HuH-7 (cell line): Measurements from ENCODE around the gene MCAM.
A peak's percentile ranks its signal among the peaks of the same experiment; 100 is the strongest.

ENCODE experiments used
- DNase-seq: peaks from one replicate; pipeline ENCODE4 v3.0.0; 2011; ENCODE audit warnings: low spot score

Gene MCAM

DNA sequence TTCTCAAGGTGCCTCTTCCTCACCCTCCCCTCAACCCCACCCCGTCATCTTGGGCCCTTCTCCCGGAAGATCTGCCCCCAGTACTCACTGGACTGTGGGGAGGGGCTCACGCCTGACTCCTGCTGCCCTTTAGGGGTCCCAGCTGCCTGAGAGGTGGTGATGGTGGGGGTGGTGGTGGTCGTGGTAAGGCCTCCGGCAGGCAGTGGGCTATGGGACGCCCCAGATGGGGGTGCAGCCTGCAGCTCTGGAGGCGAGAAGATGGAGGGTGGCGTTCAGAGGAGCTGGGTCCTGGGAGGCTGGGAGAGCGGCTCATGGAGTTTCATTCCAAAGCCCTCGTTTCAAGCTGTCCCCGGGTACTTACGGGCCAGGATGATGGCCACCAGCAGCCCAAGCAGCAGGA, 28.8 kb upstream of the MCAM start:
- no peak for DNase-seq

DNA sequence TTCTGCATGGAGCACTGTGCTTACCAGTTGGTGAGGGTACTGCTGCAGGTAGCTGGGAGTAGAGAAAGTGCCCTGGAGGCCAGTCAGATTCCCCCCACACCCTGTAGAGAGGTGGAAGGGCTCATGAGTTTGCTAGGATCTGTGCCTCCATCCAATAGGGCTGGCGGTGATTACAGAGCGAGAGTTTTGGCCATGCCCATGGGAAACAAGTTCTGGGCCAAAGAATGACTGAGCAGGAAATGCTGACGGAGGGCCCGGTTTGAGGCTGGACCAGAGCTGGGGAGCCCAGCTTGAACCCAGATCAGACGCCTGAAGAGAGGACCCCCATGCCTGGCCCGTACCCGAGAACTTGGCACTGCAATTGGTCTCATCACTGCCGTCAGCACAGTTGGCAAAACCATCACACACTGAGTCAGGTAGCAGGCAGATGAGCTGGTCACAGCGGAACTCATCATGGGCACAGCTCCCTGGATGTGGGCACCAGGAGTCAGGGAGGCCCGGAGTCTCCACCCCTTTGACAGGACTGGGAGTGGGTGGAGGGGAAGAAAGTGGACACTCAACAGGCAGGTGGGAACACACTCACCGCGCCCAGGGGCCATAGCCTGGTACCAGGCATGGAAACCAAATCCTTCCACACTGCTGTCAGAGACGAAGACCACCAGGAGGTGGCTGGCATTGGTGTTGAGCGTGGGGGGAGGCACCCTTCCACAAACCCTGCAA, 27.5 kb upstream of the MCAM start:
- no peak for DNase-seq

DNA sequence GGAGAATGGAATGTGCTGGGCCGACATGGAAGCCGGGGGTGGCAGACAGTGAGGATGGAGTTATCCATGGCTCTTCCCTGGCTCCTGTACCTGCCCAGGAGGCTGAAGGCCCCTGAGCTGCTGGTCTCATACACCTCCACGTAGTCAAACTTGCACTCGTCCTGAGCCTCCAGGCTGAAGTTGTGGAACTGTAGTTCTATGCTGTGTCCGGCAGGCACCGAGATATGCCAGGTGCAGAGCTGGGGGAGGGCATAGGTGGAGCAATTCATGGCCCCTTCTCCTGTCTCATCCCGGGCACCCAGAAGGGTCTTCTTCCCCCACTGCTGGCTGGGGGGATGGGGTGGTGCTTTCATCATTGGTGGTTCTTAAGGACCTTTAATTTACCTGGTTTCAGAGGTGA, 26.8 kb upstream of the MCAM start:
- no peak for DNase-seq

DNA sequence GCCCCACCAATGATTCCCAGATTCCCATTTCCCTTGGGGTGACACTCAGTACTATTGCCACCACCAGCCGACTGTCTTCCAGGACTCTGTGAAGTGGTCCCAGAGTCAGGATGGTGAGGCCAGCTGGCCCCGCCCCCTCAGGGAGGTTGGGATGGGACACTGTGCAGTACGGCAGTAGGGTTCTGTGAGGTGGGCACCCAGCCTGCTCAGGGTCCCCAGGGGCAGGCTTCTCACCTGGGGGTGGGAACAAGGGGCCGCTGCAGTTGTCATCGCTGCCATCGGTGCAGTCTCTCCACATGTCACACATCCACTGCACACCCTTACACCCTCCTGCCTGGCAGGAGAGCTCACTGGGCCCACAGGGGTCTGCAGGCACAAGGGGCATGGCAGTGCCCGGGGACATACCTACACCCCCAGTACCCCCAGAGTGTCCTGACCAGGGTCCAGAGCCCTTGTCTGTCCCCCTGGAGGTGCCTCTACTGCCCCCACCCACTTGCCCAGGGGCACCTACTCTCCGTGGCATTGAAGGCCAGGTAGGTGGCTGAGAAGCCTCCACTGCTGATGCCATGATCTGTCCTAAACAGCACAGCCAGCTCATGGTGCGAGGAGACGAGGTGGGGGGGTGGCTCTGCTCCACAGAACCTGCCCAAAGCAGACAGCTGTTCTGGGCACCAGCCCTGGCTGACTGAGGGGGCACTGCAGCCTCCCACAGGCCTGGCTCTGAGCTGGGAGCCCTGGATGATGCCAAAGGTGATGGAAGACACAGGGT, 25.6 kb upstream of the MCAM start:
- DNase-seq, result no peak

DNA sequence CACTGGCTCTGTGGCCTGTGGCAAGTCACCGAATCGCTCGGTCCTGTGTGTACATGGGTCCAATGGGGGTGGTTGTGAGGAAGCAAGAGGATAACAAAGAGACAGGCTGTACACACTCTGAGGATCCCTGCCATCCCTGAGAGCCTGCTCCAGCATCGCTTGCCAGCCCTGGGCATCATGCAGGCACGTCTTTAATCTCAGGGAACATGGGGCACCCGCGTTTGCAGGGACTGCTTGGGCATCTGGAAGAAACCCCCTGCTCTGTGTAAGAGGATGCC, 25.0 kb upstream of the MCAM start:
- no peak for DNase-seq

DNA sequence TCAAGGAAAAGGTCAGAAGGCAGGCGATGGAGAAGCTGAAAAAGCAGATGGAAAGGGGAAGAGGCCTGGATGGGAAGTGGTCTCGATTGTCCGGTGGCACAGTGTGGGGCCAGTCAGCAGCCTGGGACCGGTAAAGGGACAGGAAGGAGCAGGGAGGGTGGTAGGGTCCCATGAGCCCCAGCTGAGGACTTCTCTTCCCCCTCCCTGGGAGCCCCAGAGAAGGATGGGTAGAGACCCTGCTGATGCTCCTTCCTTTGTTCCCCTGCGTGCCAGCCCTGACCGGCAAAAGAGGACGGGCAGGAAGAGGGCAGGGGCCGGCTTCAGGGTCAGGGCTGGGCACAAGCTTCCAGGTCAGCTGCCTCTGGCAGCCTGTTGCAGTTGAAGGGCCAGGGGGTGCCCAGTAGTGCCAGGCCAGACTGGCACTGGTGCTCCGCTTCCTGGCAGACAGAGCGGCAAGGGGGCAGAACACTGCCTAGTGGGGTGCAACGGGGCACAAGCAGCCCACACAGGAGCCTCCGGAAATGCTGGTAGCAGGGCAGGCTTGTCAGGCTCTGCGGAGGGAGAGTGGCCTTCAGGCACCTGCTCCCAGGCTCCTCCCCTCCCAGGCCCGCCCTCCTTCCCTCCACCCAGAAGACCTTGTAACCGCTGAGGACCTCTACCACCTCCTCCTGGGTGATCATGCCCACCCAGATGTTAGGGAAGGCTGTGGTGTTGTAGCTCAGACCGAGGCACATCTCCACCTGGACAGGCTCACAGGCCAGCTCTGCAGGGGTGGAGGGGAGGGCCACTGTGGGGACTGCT, 24.5 kb upstream of the MCAM start:
- DNase-seq, result no peak

DNA sequence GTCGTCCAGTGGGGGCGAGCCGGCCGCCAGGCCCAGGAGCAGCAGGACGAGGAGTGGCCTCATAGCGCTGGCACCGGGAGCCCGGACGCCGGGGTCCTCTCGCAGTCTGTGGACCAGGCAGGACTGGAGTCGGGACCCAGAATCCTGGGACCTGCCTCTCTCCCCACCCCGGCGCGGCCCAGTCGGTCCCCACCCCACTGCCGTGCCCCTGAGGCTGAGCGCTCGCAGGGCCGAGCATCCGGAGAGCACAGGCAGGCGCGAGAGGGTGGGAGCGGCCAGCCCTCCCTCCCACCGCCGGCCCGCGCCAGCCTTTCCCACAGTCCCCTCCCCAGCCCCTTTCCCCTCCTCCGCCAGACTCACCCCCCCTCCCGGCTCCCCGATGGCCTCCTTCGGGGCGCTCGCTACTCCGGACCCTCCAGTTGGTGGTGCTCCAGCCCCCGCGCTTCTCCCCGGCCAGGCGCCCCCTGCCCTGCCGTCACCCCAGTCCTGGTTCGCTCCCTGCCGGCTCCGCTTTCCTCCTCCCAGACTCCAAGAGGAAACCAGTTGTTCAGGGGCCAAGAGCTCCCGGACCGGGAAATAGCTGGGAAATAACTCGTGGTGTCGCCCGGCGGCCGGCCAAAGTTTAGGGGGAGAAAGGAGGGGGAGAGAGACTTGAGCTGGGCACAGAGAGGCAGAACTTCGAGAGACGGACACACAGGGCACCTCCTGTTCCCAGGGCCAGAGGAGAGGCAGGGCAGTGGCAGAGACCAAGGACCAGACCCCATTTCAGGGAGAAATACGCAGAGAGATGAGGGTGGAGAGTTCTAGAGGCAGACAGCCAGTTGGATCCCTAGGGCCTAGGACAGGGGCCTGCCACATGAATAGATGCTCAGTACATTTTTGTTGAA, 23.6 kb upstream of the MCAM start, which contains the start of gene C1QTNF5:
Gene C1QTNF5 (minus strand): TSS at position 549 of the 887 bp plus-strand sequence. CDS start 486 bp downstream, at position 63.
- DNase-seq, result no peak

DNA sequence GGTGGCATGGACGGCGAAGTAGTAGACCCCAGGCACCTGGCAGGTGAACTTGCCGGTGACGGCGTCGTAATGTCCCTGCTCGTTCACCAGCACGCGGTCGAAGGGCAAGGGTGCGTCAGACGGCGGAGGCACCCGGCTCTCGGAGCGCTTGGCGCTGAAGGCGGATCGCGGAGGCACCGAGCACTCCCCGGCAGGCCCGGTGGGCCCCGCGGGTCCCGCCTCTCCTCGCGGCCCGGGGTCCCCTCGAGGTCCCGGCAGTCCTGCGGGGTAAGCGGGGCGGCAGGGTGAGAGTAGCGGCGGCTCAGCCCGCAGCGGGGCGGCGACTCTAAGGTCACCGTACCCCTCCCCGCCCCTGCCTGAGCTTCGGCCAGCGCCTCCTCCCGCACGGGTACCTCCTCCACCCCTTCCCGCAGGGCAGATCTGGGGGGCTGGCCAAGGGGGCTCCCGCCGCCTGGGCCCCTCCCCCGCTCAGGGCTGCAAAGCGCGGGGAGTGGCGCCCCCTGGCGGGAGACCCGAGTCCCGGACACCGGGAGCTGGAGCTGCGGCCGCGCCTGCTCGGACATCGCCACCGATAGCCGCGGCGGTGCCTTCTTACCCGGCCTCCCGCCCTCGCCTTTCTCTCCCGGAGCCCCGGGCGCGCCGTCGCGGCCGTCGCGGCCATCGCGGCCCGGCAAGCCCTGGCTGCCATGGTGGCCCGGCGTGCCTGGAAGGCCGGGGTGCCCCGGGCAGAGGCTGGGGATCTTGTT, 22.8 kb upstream of the MCAM start:
- DNase-seq, result peak; percentile 88

DNA sequence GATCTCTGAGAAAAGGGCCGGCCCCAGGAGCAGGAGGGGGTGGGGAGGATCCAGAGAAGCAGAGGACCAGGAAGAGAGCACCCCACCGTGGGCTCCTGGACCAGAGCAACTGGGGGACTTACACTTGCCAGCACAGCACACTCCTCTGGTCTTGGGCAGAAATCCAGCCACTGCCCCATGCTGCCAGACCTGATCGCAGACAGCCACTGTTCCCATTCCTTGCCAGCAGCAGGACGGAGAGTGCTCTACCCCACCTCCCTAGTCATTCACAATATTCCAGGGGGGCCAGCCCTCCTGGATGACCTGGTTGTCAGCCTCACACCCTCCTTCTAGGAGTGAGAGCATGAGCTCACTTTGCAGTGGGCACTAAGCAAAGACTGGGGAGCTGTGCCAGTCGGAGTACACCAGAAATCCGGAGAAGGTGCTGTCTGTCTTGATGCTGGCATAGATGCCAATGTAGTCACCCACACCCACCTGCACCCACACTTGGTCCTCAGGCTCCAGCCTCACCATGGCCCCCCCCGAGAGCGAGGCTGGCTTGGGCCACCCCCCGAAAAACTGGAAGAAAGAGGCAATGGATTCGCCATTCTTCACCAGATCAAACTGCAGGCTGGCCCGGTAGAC, 22.1 kb upstream of the MCAM start:
- no peak for DNase-seq

DNA sequence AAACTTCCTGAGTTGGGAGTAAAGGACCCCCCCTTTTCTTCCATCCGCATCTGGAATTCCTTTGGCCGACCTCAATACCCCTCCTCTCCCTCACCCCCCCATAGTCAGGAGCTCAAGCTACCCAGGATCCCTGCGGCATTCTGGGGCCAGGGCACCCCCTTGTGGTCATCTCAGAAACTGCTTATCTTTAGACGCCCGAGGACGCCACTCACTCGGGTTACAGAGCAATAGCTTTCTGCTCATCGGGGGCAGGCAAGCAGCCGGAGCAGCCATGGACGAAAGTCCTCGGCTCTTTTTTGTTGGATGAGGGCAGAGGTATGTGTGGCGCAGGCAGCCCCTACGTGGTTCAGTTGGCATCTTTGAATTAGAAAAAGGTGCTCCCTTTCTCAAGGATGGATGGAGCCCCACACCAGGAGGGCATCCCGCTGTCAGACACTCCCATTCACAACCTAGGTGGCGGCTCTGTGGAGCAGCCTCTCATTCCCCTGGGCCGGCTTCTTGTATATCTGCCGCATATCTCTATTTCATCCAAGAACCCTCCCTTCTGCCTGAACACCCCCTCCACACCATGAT, 21.5 kb upstream of the MCAM start:
- DNase-seq, result peak; percentile 93

DNA sequence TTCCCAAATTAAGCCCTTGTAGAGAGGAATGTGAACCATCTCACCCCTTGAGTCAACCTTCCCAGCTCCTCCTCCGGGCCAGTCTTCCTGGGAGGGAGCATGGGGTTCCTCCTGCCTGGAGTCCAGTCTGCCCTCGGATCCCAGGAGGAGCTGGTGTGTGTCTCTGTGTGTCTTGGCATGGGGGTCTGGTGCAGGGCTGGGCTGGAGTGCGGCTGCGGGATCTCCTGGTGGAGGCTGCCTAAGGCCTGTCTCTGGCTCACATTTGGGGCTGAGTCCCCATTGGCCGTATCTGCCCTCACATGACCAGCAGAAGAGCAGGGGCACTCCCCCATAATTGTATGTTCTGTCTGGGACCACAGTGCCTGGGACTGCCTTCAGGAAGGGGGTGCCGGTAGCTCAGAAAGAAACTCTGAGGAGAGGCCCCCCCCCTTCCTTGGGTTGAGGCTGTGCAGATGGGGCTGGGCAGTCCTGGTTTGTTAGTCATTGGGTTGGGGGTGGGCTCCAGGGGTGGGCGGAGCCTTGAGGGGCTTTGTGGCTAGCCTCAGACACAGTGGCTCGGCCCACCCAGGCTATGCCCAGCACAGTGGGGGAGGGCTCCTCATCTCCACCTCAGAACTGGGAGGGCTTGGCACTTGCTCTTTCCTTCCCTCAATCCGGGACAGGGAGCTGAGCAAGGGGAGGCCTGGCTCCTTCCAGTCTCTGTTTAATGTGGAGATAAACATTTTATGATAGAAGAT, 20.8 kb upstream of the MCAM start:
- no peak for DNase-seq

DNA sequence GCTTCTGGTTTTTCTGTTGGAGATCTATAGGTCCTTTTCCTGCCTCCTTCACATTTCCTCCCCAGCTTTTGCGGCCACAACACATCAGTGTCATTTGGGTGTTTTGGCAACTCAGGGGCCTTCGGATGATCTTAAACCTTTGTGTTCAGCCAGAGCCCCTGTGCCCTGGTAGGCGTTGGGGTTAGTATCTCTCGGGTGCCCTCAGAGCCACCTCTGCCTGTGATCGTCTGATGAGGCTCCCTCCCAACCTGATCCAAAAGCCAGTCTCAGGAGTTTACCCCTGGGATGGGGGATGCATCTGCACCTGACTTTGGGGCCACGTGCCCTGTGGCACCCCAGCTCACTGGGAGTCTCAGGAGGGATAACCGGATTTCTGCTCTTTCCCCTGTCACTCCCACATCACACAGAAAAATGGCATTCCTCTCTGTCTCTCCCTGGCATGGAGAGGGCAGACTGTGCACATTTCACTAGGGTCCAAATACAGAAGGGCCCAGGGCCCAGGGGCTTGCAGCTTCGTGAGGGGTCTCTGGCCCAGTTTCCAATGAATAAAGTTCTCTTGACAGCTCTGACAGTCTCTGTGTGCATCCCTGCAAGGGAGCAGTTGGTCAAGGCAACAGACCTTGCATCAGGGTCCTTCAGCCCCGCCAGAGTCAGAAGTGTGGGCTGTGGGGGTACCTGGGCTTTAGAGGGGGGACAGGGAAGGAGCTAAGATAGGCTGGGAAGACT, 20.0 kb upstream of the MCAM start:
- no peak for DNase-seq

DNA sequence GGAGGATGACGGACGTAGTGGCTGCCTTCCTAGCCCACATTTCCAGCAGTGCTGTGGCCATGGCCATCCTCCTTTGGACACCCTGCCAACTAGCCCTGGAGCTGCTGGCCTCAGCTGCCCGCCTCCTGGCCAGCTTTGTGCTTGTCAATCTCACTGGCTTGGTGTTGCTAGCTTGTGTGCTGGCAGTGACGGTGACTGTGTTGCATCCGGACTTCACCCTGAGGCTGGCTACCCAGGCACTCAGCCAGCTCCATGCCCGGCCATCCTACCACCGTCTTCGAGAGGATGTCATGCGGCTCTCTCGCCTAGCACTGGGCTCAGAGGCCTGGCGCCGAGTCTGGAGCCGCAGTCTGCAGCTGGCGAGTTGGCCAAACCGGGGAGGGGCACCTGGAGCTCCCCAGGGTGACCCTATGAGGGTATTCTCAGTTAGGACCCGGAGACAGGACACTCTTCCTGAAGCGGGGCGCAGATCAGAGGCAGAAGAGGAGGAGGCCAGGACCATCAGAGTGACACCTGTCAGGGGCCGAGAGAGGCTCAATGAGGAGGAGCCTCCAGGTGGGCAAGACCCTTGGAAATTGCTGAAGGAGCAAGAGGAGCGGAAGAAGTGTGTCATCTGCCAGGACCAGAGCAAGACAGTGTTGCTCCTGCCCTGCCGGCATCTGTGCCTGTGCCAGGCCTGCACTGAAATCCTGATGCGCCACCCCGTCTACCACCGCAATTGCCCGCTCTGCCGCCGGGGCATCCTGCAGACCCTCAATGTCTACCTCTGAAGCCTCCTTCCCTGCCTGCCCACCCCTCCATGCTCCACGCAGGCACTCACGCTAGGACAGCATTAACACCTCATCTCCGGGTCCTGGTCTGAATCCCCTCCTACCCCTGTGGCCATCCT, 19.0 kb upstream of the MCAM start:
- DNase-seq, result no peak

DNA sequence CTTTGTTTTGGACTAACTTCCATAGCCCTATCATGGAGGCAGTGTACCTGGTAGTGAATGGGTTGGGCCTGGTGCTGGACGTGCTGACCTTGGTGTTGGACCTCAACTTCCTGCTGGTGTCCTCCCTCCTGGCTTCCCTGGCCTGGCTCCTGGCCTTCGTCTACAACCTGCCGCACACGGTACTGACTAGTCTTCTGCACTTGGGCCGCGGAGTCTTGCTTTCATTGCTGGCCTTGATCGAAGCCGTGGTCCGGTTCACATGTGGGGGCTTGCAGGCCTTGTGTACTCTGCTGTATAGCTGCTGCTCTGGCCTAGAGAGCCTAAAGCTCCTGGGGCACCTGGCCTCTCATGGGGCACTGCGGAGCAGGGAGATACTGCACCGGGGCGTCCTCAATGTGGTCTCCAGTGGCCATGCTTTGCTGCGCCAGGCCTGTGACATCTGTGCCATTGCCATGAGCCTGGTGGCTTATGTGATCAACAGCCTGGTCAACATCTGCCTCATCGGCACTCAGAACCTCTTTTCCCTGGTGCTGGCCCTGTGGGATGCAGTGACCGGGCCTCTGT, 18.2 kb upstream of the MCAM start:
- DNase-seq, result no peak

DNA sequence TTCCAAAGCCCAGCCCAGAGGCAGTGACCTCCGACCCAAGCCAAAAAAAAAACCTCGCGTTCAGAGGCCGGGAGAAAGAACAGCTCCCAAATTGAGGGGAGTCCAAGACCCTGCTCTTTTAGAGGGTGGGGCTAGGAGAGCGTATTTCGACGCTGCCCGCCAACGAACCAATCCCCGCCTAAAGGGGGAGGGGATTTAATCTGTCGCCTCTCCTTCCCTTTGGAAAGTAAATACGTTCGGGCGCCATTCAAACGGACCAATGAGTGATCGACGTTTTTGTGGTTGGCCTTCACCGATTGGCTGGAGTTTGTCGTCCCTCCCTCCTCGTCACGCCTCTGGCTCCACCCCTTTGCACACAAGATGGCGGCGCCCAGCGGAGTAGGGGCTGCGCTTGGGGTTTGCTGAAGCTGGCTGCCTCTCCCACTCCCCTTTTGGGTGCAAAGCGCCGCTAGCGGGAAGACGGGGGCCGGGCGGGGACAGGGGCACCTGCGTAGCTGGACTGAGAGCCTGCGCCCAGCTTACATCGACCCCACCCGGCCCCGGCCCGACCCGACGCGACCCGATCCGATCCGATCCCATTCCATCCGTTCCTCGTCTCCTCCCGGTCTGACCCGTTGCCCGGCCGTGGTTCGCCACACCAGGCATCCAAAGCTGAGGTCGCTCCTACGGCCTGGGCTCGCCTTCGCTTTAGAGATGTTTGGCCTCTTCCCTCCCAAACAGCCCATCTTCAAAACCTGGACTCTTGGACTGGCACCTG, 17.4 kb upstream of the MCAM start, which contains the start of gene RNF26:
Gene RNF26 (plus strand): TSS at position 354 of the 757 bp plus-strand sequence. CDS start 596 bp downstream, outside the sequence.
- peak; percentile 98 for DNase-seq

DNA sequence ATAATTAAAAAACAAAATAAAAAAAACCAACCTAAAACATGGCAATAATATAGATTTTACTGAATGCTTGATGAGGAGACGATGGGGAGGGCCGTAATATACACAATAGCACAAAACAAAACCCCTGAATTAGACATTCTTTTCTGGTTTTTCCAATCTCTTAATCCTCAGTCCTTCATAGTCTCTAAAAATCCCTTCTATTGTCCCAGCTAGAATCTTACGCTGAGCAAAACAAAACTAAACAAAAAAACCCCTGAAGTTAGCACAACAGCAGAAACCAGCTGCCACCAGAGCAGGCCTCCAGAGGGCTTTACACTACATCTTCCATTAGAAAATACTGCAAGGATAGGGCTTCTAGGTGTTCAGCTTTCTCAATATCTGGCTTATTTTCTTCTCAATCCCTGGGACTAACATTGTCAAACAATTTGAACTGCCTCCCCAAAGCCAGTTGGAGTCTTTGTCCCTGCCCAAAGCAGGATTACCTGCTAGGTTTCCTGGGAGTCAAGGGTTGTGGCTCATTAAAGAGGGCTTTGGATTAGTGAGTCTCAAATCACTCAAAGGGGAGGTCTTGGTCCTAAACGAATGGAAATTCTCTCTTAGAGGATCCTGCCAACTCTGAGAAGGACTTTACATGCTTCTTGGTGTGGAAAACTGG, 15.3 kb upstream of the MCAM start:
- DNase-seq, result no peak
